ENCODE data around the gene ERBB3. TPM values are rescaled to one million over a fixed set of nuclear protein-coding genes. Genes with fewer than 3 reads are reported as not detected.

ERBB3 gene
- total and polyA plus RNA-seq, 8 donors, result 29.5 to 106 (median 50.3) TPM

DNA sequence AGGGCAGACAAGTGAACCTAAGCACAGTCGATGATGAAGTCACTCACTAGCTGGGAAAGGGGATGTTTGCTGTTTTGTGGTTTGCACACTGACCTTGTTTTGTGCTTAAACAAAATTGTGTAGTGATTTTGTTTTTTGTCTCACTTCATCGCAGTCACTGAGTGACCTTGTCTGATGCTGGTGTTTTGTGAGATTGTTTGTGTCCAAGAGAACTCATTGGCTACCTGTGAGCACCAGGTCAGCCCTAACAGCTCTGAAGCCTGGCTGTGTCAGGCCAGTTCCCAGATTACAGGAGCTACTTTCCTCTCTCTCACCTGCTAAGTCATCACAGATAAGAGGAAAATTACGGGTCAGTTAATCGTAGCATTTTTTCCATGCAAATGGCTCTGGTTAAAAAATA is 44.2 kb downstream of the ERBB3 start:
- ATAC-seq, result no peak
- intact Hi-C loops (cut with DNase I), result loop anchor here in 2 of 3 donors (5.0 to 10.0 kb wide), 2 partner anchors 63 to 331 kb away; partner anchors contain the start of genes MIP (in 1 of the 2) and SMARCC2 (in 1 of the 2)
- Histone ChIP-seq H3K36me3 (peaks cover 0 to 8% (median 0%) of the 10 kb centered on the region in 3 donors), H3K9me3 (no peaks in the 10 kb centered on the region), H3K27ac (peak overlapping the region in 1 of 4 donors; percentile 12), H3K27me3 (no peaks in the 10 kb centered on the region), H3K4me1 (peaks cover 12 to 28% (median 18%) of the 10 kb centered on the region in 3 donors), H3K4me3 (no peak overlapping the region)
- no peak for FAIRE-seq
- TF ChIP-seq, protein P1, sequence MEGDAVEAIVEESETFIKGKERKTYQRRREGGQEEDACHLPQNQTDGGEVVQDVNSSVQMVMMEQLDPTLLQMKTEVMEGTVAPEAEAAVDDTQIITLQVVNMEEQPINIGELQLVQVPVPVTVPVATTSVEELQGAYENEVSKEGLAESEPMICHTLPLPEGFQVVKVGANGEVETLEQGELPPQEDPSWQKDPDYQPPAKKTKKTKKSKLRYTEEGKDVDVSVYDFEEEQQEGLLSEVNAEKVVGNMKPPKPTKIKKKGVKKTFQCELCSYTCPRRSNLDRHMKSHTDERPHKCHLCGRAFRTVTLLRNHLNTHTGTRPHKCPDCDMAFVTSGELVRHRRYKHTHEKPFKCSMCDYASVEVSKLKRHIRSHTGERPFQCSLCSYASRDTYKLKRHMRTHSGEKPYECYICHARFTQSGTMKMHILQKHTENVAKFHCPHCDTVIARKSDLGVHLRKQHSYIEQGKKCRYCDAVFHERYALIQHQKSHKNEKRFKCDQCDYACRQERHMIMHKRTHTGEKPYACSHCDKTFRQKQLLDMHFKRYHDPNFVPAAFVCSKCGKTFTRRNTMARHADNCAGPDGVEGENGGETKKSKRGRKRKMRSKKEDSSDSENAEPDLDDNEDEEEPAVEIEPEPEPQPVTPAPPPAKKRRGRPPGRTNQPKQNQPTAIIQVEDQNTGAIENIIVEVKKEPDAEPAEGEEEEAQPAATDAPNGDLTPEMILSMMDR (IDR thresholded peaks at IDR 0.05), result no peak
- DNase-seq, result no peak
- 28 to 39% methylated on average over 4 of the region's 4 CpGs for WGBS, 2 donors

GRCh38 chr12:56126732-56127239 is 46.8 kb downstream of the ERBB3 start:
- 34 to 42% methylated on average over 3 of the region's 3 CpGs for WGBS, 2 donors
- Histone ChIP-seq H3K4me1 (peaks cover 10 to 27% (median 12%) of the 10 kb centered on the region in 3 donors), H3K4me3 (no peak overlapping the region)

GRCh38 chr12:56127485-56127887 is 47.5 kb downstream of the ERBB3 start:
- WGBS, 2 donors, result 1% methylated on average over 8 of the region's 8 CpGs
- H3K27me3 ChIP-seq, result no peaks in the 10 kb centered on the region
- no peaks in the 10 kb centered on the region for H3K9me3 ChIP-seq
- DNase-seq, result no peak
- ATAC-seq, result no peak
- intact Hi-C loops (cut with DNase I), result loop anchor here in 1 of 3 donors (2.0 to 10.0 kb wide), 2 partner anchors 61 to 327 kb away; partner anchors contain the start of genes MIP and SMARCC2
- FAIRE-seq, result no peak
- TF ChIP-seq, protein P1 (IDR thresholded peaks at IDR 0.05), result no peak
- peak overlapping the region in 2 of 4 donors; percentile 24 to 31 for H3K4me3 ChIP-seq
- peaks cover 10 to 27% (median 12%) of the 10 kb centered on the region in 3 donors for H3K4me1 ChIP-seq
- H3K36me3 ChIP-seq, result peaks cover 2 to 19% (median 4%) of the 10 kb centered on the region in 3 donors
- H3K27ac ChIP-seq, result peak overlapping the region; percentile 47 to 91 (median 67)

More at GRCh38 chr12:56126732-56127239, 46.8 kb downstream of the ERBB3 start:
- ATAC-seq, result no peak
- intact Hi-C loops (cut with DNase I), result loop anchor here in 1 of 3 donors (2.0 to 10.0 kb wide), 2 partner anchors 62 to 328 kb away; partner anchors contain the start of genes MIP and SMARCC2
- Histone ChIP-seq H3K27me3 (no peaks in the 10 kb centered on the region), H3K9me3 (no peaks in the 10 kb centered on the region), H3K36me3 (peaks cover 0 to 13% (median 0%) of the 10 kb centered on the region in 3 donors), H3K27ac (peak overlapping the region; percentile 49 to 91 (median 70))
- DNase-seq, result no peak
- TF ChIP-seq, protein P1 (IDR thresholded peaks at IDR 0.05), result no peak
- FAIRE-seq, result no peak

DNA sequence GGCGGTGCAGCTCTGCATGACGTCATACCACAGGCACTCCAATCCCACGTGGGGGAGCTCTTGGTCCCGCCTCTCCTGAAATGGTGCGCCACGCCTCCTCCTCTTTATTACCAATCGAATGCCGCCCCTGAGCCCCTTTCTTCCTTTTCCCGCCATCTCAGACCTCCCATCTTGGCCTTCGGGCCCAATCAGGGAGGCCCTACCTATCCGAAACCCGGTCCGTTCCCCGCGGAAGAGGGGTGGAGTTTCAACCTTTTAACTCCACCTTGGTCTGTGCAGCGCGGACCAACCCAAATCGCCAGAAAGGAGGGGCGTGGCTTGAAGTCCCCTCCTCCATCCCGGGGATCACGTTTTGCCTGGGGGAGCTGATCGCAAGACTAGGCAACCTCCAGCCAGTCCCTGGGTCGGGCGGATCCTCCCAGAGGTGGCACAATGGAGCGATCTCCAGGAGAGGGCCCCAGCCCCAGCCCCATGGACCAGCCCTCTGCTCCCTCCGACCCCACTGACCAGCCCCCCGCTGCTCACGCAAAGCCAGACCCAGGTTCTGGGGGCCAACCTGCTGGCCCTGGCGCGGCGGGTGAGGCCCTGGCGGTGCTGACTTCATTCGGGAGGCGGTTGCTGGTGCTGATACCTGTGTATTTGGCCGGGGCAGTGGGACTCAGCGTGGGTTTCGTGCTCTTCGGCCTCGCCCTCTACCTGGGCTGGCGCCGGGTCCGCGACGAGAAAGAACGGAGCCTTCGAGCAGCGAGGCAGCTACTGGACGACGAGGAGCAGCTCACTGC is 48.1 kb downstream of the ERBB3 start, which contains the start of gene ESYT1:
Gene ESYT1, plus strand, starts transcription at position 380 of the 782 bp plus-strand sequence. Its CDS starts 53 bp downstream, at position 433.
- ATAC-seq (peak; percentile 86 to 92 (median 89)), DNase-seq (peak; percentile 92 to 99 (median 99)), FAIRE-seq (peak; percentile 92)
- peak within 1 kb of the TSS; percentile 64 to 82 (median 76) for H3K4me3 ChIP-seq
- peak within 1 kb of the TSS; percentile 67 to 91 (median 80) for H3K27ac ChIP-seq
- peaks cover 3 to 25% (median 4%) of the 10 kb centered on the region in 3 donors for H3K36me3 ChIP-seq
- no peaks in the 10 kb centered on the region for H3K27me3 ChIP-seq
- intact Hi-C loops (cut with DNase I), result loop anchor here in 1 of 3 donors (2.0 to 10.0 kb wide), 2 partner anchors 61 to 327 kb away; partner anchors contain the start of genes MIP and SMARCC2
- TF ChIP-seq, protein P1 (IDR thresholded peaks at IDR 0.05), result no peak
- H3K9me3 ChIP-seq, result no peaks in the 10 kb centered on the region
- WGBS, 2 donors, result 0% methylated on average over 48 to 49 of the region's 49 CpGs
- peaks cover 10 to 27% (median 12%) of the 10 kb centered on the region in 3 donors for H3K4me1 ChIP-seq
